Metanephros (tissue), 2 donors: ENCODE results near the gene EVI5. TPM values are rescaled to one million over a fixed set of nuclear protein-coding genes. Genes with fewer than 3 reads are reported as not detected.

Experiments used
- small RNA-seq: library from RNA; depleted of rRNA; stranded (forward); fragments of <200 nt; gene quantifications from one replicate; pipeline ENCODE3, GENCODE V24; 2014; ENCODE audit warnings: low replicate concordance
- total RNA-seq: library from RNA; depleted of rRNA; stranded (reverse); fragments of >200 nt; gene quantifications from one replicate; pipeline ENCODE4 v1.2.3, GENCODE V29; 2014

EVI5 gene
- total RNA-seq, result 45.8 TPM

GRCh38 chr1:92784639-92785500 is at the start of gene EVI5:
Gene EVI5, minus strand, starts transcription at chr1:92785108. Its CDS starts 48,562 bp downstream, at chr1:92736546.

GRCh38 chr1:92831762-92832536 is 47.0 kb upstream of the EVI5 start, which contains the start of gene RPL5:
Gene RPL5, plus strand, starts transcription at chr1:92832040. Its CDS starts 75 bp downstream, at chr1:92832115.

GRCh38 chr1:92486251-92487077 is 298.4 kb downstream of the EVI5 start, which contains the start of gene GFI1:
Gene GFI1, minus strand, starts transcription at chr1:92486925. Its CDS starts 3,438 bp downstream, at chr1:92483487.

Small RNA genes lying within 50 kb of the gene (small RNA-seq; reads per million reads assigned to genes)
- gene AC104332.2 (not detected), gene RNU4-59P (not detected)

Other genes starting within 250 kb of the EVI5 start
- gene RPL5, start 46.9 kb upstream of the EVI5 start, total RNA-seq, result 1,401 TPM
- gene DIPK1A, start 176.4 kb upstream of the EVI5 start, total RNA-seq, result 3.9 TPM